ENCODE results near the gene SAPCD2. TPM values are rescaled to one million over a fixed set of nuclear protein-coding genes. Genes with fewer than 3 reads are reported as not detected.
"Not testable (repeated sequence)": the region's sequence is repeated elsewhere in the genome, so short reads cannot be mapped to it uniquely, and the experiment has no call there.

Gene SAPCD2
- total RNA-seq, 1 experiment from 2014 or later: 15.7 TPM

DNA sequence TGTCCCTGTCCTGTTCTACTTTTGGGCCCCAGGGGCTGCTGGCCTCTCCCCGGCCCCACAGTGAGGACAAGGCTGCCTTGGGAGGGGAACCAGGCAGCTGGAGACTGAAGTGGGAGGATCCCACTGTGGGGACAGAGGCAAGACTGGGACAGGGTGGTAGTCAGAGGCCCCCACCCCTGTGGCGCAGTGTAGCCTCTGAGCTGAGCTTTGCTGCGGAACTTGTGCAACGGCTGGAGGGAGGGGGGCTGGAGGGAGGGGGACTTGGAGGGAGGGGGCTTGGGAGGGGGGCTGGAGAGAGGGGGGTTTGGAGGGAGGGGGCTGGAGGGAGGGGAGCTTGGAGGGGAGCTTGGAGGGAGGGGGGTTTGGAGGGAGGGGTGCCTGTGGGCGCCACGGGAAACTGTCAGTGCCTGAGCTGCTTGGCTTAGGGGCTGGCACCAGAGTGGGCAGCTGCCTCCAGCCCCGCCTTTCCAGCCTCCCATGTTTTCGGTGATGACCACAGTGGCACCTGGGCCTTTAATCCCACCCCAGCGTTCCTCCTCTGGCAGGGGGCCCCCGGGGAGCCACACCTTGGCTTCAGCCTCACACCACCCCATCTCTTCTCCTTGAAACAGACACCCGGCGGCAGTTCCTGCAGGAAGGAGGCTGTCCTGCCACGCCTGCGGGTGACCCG lies 36.2 kb downstream of the SAPCD2 start:
- H3K9me3 Mint-ChIP-seq (ENCODE audit: unreplicated experiment): no peaks in the 10 kb centered on the region
- peak overlapping the region; percentile 25 for H3K4me3 Mint-ChIP-seq (ENCODE audit: unreplicated experiment)
- BruUV-seq (replicated peaks): no TSS peak
- TF ChIP-seq, protein P1, sequence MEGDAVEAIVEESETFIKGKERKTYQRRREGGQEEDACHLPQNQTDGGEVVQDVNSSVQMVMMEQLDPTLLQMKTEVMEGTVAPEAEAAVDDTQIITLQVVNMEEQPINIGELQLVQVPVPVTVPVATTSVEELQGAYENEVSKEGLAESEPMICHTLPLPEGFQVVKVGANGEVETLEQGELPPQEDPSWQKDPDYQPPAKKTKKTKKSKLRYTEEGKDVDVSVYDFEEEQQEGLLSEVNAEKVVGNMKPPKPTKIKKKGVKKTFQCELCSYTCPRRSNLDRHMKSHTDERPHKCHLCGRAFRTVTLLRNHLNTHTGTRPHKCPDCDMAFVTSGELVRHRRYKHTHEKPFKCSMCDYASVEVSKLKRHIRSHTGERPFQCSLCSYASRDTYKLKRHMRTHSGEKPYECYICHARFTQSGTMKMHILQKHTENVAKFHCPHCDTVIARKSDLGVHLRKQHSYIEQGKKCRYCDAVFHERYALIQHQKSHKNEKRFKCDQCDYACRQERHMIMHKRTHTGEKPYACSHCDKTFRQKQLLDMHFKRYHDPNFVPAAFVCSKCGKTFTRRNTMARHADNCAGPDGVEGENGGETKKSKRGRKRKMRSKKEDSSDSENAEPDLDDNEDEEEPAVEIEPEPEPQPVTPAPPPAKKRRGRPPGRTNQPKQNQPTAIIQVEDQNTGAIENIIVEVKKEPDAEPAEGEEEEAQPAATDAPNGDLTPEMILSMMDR (IDR thresholded peaks at IDR 0.05; ENCODE audit: unreplicated experiment): no peak
- no peak for DNase-seq (ENCODE audit: unreplicated experiment)
- CTCF ChIA-PET: interaction anchor here (0.5 to 3.1 kb wide), 22 partner anchors 8 to 368 kb away, joined by 3 to 24 read pairs (median 4); partner anchors contain the start of genes FBXW5 and RABL6
- peaks cover 6% of the 10 kb centered on the region for H3K4me1 Mint-ChIP-seq (ENCODE audit: insufficient read depth, unreplicated experiment)
- no peak overlapping the region for H3K27ac Mint-ChIP-seq (ENCODE audit: low read depth, unreplicated experiment)
- H3K27me3 Mint-ChIP-seq (ENCODE audit: insufficient read depth, unreplicated experiment): no peaks in the 10 kb centered on the region
- intact Hi-C loops (cut with micrococcal nuclease): loop anchor here (2.0 kb wide), 1 partner anchor 191 kb away; the partner anchor contains the start of gene AJM1
- POLR2A ChIA-PET: interaction anchor here (0.5 to 1.5 kb wide), 5 partner anchors 36 to 595 kb away, joined by 3 to 5 read pairs (median 4); partner anchors contain the start of genes AJM1, PAXX and SAPCD2
- peaks cover 9% of the 10 kb centered on the region for H3K36me3 Mint-ChIP-seq (ENCODE audit: insufficient read depth, unreplicated experiment)

DNA sequence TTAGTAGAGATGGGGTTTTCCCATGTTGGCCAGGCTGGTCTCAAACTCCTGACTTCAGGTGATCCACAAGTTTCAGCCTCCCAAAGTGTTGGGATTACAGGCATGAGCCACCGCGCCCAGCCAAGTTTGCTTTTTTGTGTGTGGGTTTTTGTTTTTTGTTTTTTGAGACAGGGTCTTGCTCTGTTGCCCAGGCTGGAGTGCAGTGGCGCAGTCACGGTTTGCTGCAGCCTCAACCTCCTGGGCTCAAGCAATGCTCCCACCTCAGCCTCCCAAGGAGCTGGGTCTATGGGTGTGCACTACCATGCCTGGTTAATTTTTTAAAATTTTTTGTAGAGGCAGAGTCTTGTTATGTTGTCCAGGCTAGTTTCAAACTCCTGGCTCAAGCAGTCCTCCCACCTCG lies 36.9 kb downstream of the SAPCD2 start:
- ChIA-PET POLR2A (interaction anchor here (0.5 kb wide), 1 partner anchor 594 kb away, joined by 3 read pairs; no protein-coding TSS in a partner anchor), CTCF (interaction anchor here (1.6 to 2.7 kb wide), 2 partner anchors 14 to 15 kb away, joined by 5 to 15 read pairs; no protein-coding TSS in a partner anchor)
- H3K4me1 Mint-ChIP-seq (ENCODE audit: insufficient read depth, unreplicated experiment); intact Hi-C loops (cut with micrococcal nuclease); H3K27me3 Mint-ChIP-seq (ENCODE audit: insufficient read depth, unreplicated experiment); H3K27ac Mint-ChIP-seq (ENCODE audit: low read depth, unreplicated experiment); BruUV-seq (replicated peaks); DNase-seq (ENCODE audit: unreplicated experiment); H3K36me3 Mint-ChIP-seq (ENCODE audit: insufficient read depth, unreplicated experiment); H3K4me3 Mint-ChIP-seq (ENCODE audit: unreplicated experiment); H3K9me3 Mint-ChIP-seq (ENCODE audit: unreplicated experiment): not testable (repeated sequence)

DNA sequence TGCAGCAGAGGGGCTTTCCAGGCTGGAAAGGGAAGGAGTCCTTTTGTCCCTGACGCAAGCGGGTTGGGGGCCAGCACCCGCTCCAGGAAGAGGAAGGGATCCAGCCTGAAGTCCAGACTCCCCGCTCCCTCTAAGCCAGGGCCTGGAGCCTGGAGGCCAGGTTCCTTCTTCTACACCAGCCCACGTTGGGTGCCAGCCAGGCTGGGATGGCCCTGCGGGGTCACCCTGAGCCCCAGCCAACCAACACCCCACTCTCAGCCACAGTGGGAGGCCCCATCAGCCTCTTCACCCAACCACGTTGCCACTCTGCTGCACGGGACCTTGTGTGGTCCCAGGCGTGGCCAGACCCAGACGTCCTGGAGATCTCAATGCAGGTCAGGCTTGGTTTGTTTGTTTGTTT lies 37.5 kb downstream of the SAPCD2 start:
- no peak overlapping the region for H3K4me3 Mint-ChIP-seq (ENCODE audit: unreplicated experiment)
- H3K27me3 Mint-ChIP-seq (ENCODE audit: insufficient read depth, unreplicated experiment): no peaks in the 10 kb centered on the region
- intact Hi-C loops (cut with micrococcal nuclease): no loop called here
- H3K4me1 Mint-ChIP-seq (ENCODE audit: insufficient read depth, unreplicated experiment): peaks cover 8% of the 10 kb centered on the region
- POLR2A ChIA-PET: no interaction called here
- TF ChIP-seq, protein P1 (IDR thresholded peaks at IDR 0.05; ENCODE audit: unreplicated experiment): no peak
- no TSS peak for BruUV-seq (replicated peaks)
- no peak overlapping the region for H3K27ac Mint-ChIP-seq (ENCODE audit: low read depth, unreplicated experiment)
- DNase-seq (ENCODE audit: unreplicated experiment): no peak
- peaks cover 11% of the 10 kb centered on the region for H3K36me3 Mint-ChIP-seq (ENCODE audit: insufficient read depth, unreplicated experiment)
- CTCF ChIA-PET: interaction anchor here (0.6 to 8.1 kb wide), 3 partner anchors 14 to 73 kb away, joined by 3 to 85 read pairs (median 9); partner anchors contain the start of genes NPDC1 and SAPCD2
- no peaks in the 10 kb centered on the region for H3K9me3 Mint-ChIP-seq (ENCODE audit: unreplicated experiment)

DNA sequence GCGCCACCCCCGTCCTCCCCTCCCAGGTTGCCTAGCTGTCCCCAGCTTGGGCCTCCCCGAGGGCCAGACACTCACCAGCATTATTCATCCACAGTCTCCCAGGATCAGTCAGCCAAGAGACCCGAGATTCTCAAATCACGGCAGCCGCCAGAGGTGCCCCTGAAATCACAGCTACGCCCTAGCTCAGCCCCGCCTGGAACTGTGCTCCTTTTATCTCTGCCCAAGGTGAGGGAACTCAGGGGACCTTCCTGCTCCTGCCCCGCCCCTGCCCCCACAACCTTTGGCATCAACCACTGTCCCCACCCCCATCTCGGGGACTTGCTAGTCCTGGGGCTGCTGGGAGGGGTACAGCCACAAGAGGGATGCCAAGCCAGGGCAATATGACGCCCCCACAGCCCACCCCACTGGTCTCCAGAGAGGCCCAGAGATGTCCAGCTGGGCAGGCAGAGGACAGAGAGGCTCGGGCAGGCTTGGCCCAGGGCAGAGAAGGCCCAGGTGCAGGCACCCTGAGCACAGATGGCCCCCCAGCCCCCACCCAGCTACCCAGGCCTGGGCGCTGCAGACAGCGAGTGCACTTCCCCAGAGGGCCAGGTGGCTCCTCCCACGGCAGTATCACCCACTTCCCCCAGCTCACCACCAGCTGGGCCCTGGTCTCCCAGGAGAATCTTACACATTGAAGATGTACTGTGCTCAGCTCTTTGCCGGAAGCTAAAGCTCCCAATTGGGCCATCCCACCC lies 38.3 kb downstream of the SAPCD2 start, which contains the start of gene FUT7:
Gene FUT7, minus strand, starts transcription at position 185 of the 737 bp plus-strand sequence. Its CDS starts 97 bp downstream, at position 88.
- no peaks in the 10 kb centered on the region for H3K27me3 Mint-ChIP-seq (ENCODE audit: insufficient read depth, unreplicated experiment)
- CTCF ChIA-PET: interaction anchor here (0.6 to 8.1 kb wide), 5 partner anchors 13 to 136 kb away, joined by 3 to 85 read pairs (median 4); partner anchors contain the start of genes NPDC1 and SAPCD2
- BruUV-seq (replicated peaks): no TSS peak
- TF ChIP-seq, protein P1 (IDR thresholded peaks at IDR 0.05; ENCODE audit: unreplicated experiment): no peak
- POLR2A ChIA-PET: no interaction called here
- H3K4me1 Mint-ChIP-seq (ENCODE audit: insufficient read depth, unreplicated experiment): peaks cover 8% of the 10 kb centered on the region
- intact Hi-C loops (cut with micrococcal nuclease): no loop called here
- DNase-seq (ENCODE audit: unreplicated experiment): no peak
- H3K36me3 Mint-ChIP-seq (ENCODE audit: insufficient read depth, unreplicated experiment): peaks cover 5% of the 10 kb centered on the region
- H3K9me3 Mint-ChIP-seq (ENCODE audit: unreplicated experiment): no peaks in the 10 kb centered on the region
- H3K27ac Mint-ChIP-seq (ENCODE audit: low read depth, unreplicated experiment): no peak within 1 kb of the TSS
- no peak within 1 kb of the TSS for H3K4me3 Mint-ChIP-seq (ENCODE audit: unreplicated experiment)

Measured in MCF 10A (cell line).